ENCODE measurements around the gene VPS37D. TPM values are rescaled to one million over a fixed set of nuclear protein-coding genes. Genes with fewer than 3 reads are reported as not detected.
"Not testable (repeated sequence)": the region's sequence is repeated elsewhere in the genome, so short reads cannot be mapped to it uniquely, and the experiment has no call there.

The VPS37D gene
- total and polyA plus RNA-seq, 2 donors: 3.2 to 4.7 TPM

- no peaks in the 10 kb centered on the region for H3K36me3 ChIP-seq (ENCODE audit: insufficient read depth)
- WGBS: 69% methylated on average over 11 of the region's 11 CpGs
- no peak overlapping the region for H3K4me3 ChIP-seq (ENCODE audit: low read depth, low read length)
- no peaks in the 10 kb centered on the region for H3K4me1 ChIP-seq (ENCODE audit: insufficient read depth)
- H3K27ac ChIP-seq (ENCODE audit: low read depth): no peak overlapping the region
- no peak for DNase-seq (ENCODE audit: extremely low spot score)
Observed at GRCh38 chr7:73652541-73652949, 15.1 kb upstream of the VPS37D start.

- not testable (repeated sequence) for DNase-seq (ENCODE audit: extremely low spot score); H3K27ac ChIP-seq (ENCODE audit: low read depth); H3K4me3 ChIP-seq (ENCODE audit: low read depth, low read length); H3K36me3 ChIP-seq (ENCODE audit: insufficient read depth); H3K4me1 ChIP-seq (ENCODE audit: insufficient read depth)
- WGBS: 78% methylated on average over 4 of the region's 4 CpGs
Observed at GRCh38 chr7:73655309-73655708, 12.3 kb upstream of the VPS37D start.

GRCh38 chr7:73659983-73660382 is 7.6 kb upstream of the VPS37D start:
- H3K4me3 ChIP-seq (ENCODE audit: low read depth, low read length): no peak overlapping the region
- H3K27ac ChIP-seq (ENCODE audit: low read depth): no peak overlapping the region
- DNase-seq (ENCODE audit: extremely low spot score): no peak
- no peaks in the 10 kb centered on the region for H3K36me3 ChIP-seq (ENCODE audit: insufficient read depth)
- 63% methylated on average over 8 of the region's 8 CpGs for WGBS
- no peaks in the 10 kb centered on the region for H3K4me1 ChIP-seq (ENCODE audit: insufficient read depth)

- 65% methylated on average over 4 of the region's 4 CpGs for WGBS
- not testable (repeated sequence) for H3K4me1 ChIP-seq (ENCODE audit: insufficient read depth); H3K36me3 ChIP-seq (ENCODE audit: insufficient read depth); H3K27ac ChIP-seq (ENCODE audit: low read depth); H3K4me3 ChIP-seq (ENCODE audit: low read depth, low read length); DNase-seq (ENCODE audit: extremely low spot score)
Observed at GRCh38 chr7:73660594-73660993, 7.0 kb upstream of the VPS37D start.

GRCh38 chr7:73663033-73663432 is 4.6 kb upstream of the VPS37D start:
- Histone ChIP-seq H3K27ac (ENCODE audit: low read depth) (no peak overlapping the region), H3K36me3 (ENCODE audit: insufficient read depth) (no peaks in the 10 kb centered on the region), H3K4me1 (ENCODE audit: insufficient read depth) (no peaks in the 10 kb centered on the region), H3K4me3 (ENCODE audit: low read depth, low read length) (no peak overlapping the region)
- DNase-seq (ENCODE audit: extremely low spot score): no peak

GRCh38 chr7:73668103-73668885 is 663 bp downstream of the VPS37D start:
- Histone ChIP-seq H3K27ac (ENCODE audit: low read depth) (no peak overlapping the region), H3K4me3 (ENCODE audit: low read depth, low read length) (peak overlapping the region; percentile 88), H3K36me3 (ENCODE audit: insufficient read depth) (no peaks in the 10 kb centered on the region), H3K4me1 (ENCODE audit: insufficient read depth) (no peaks in the 10 kb centered on the region)
- WGBS: 2% methylated on average over 52 of the region's 52 CpGs
- no peak for DNase-seq (ENCODE audit: extremely low spot score)

GRCh38 chr7:73668886-73669230 is 1.2 kb downstream of the VPS37D start:
- no peak for DNase-seq (ENCODE audit: extremely low spot score)
- Histone ChIP-seq H3K36me3 (ENCODE audit: insufficient read depth) (no peaks in the 10 kb centered on the region), H3K4me1 (ENCODE audit: insufficient read depth) (no peaks in the 10 kb centered on the region), H3K4me3 (ENCODE audit: low read depth, low read length) (no peak overlapping the region), H3K27ac (ENCODE audit: low read depth) (no peak overlapping the region)
- 24% methylated on average over 5 of the region's 5 CpGs for WGBS

- Histone ChIP-seq H3K36me3 (ENCODE audit: insufficient read depth) (no peaks in the 10 kb centered on the region), H3K4me3 (ENCODE audit: low read depth, low read length) (no peak overlapping the region), H3K27ac (ENCODE audit: low read depth) (no peak overlapping the region), H3K4me1 (ENCODE audit: insufficient read depth) (no peaks in the 10 kb centered on the region)
- DNase-seq (ENCODE audit: extremely low spot score): no peak
- 73% methylated on average over 19 of the region's 19 CpGs for WGBS
Observed at GRCh38 chr7:73669288-73669701, 1.7 kb downstream of the VPS37D start.

GRCh38 chr7:73669858-73670385 is 2.3 kb downstream of the VPS37D start:
- Histone ChIP-seq H3K27ac (ENCODE audit: low read depth) (no peak overlapping the region), H3K4me1 (ENCODE audit: insufficient read depth) (no peaks in the 10 kb centered on the region), H3K36me3 (ENCODE audit: insufficient read depth) (no peaks in the 10 kb centered on the region), H3K4me3 (ENCODE audit: low read depth, low read length) (no peak overlapping the region)
- DNase-seq (ENCODE audit: extremely low spot score): no peak
- WGBS: 87% methylated on average over 12 of the region's 12 CpGs

- Histone ChIP-seq H3K27ac (ENCODE audit: low read depth) (no peak overlapping the region), H3K36me3 (ENCODE audit: insufficient read depth) (no peaks in the 10 kb centered on the region), H3K4me1 (ENCODE audit: insufficient read depth) (no peaks in the 10 kb centered on the region), H3K4me3 (ENCODE audit: low read depth, low read length) (no peak overlapping the region)
- WGBS: 38% methylated on average over 12 of the region's 12 CpGs
- DNase-seq (ENCODE audit: extremely low spot score): no peak
Observed at GRCh38 chr7:73671322-73671661, 3.7 kb downstream of the VPS37D start.

GRCh38 chr7:73671857-73672445 is 4.3 kb downstream of the VPS37D start:
- no peak overlapping the region for H3K4me3 ChIP-seq (ENCODE audit: low read depth, low read length)
- no peaks in the 10 kb centered on the region for H3K4me1 ChIP-seq (ENCODE audit: insufficient read depth)
- no peaks in the 10 kb centered on the region for H3K36me3 ChIP-seq (ENCODE audit: insufficient read depth)
- H3K27ac ChIP-seq (ENCODE audit: low read depth): no peak overlapping the region
- no peak for DNase-seq (ENCODE audit: extremely low spot score)
- 93% methylated on average over 15 of the region's 15 CpGs for WGBS

- WGBS: 84% methylated on average over 1 of the region's 1 CpG
- no peak overlapping the region for H3K4me3 ChIP-seq (ENCODE audit: low read depth, low read length)
- H3K4me1 ChIP-seq (ENCODE audit: insufficient read depth): no peaks in the 10 kb centered on the region
- no peak overlapping the region for H3K27ac ChIP-seq (ENCODE audit: low read depth)
- H3K36me3 ChIP-seq (ENCODE audit: insufficient read depth): no peaks in the 10 kb centered on the region
- DNase-seq (ENCODE audit: extremely low spot score): no peak
Observed at GRCh38 chr7:73674468-73675124, 7.0 kb downstream of the VPS37D start.

- H3K36me3 ChIP-seq (ENCODE audit: insufficient read depth); H3K4me1 ChIP-seq (ENCODE audit: insufficient read depth); H3K27ac ChIP-seq (ENCODE audit: low read depth); DNase-seq (ENCODE audit: extremely low spot score); H3K4me3 ChIP-seq (ENCODE audit: low read depth, low read length): not testable (repeated sequence)
- WGBS: 79% methylated on average over 9 of the region's 9 CpGs
Observed at GRCh38 chr7:73676062-73676461, 8.4 kb downstream of the VPS37D start.

GRCh38 chr7:73678862-73679261 is 11.2 kb downstream of the VPS37D start:
- H3K4me3 ChIP-seq (ENCODE audit: low read depth, low read length): no peak overlapping the region
- WGBS: 87% methylated on average over 6 of the region's 6 CpGs

More at GRCh38 chr7:73678862-73679261, 11.2 kb downstream of the VPS37D start:
- no peak overlapping the region for H3K27ac ChIP-seq (ENCODE audit: low read depth)
- H3K4me1 ChIP-seq (ENCODE audit: insufficient read depth): peaks cover 1% of the 10 kb centered on the region
- DNase-seq (ENCODE audit: extremely low spot score): no peak
- H3K36me3 ChIP-seq (ENCODE audit: insufficient read depth): no peaks in the 10 kb centered on the region
